Measurements from ENCODE around the gene CBL. TPM values are rescaled to one million over a fixed set of nuclear protein-coding genes. Genes with fewer than 3 reads are reported as not detected.

CBL gene
- total and polyA plus RNA-seq, 2 experiments from 2014 or later = 31.6 to 67.6 TPM

DNA sequence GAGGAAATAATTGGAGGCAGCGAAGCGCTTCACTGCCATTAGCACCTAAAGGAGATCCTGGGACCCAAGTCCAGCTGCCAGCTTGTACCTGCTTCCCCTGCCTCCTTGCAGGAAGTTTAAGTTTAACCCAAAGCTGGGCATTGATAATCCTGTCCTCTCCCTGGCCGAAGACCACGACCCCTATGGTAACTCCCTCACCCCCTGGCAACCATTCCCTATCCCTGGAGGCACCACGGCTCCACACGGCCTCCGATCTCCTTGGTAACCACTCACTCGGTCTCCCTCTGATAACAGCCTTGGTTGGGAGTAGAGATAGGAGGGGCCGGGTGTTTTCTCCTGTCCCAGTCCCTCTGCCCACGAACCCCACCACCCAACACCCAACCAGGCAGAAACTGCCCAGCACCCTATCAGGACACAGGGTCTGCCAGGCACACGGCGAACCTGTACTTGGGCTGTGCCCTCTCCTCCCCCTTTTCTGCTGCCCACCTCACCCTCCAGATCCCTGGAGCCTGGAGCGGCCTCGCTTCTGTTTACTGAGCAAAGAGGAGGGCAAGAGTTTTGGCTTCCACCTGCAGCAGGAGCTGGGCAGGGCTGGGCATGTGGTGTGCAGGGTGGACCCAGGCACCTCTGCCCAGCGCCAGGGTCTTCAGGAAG, 20.0 kb upstream of the CBL start:
- Histone ChIP-seq H3K9me2 (ENCODE audit: insufficient read depth) (no peaks in the 10 kb centered on the region), H2AFZ (no peak overlapping the region), H3K27ac (ENCODE audit: low read depth) (no peak overlapping the region), H3K36me3 (ENCODE audit: insufficient read depth) (no peaks in the 10 kb centered on the region), H3K4me1 (ENCODE audit: insufficient read depth) (no peaks in the 10 kb centered on the region), H3K4me3 (no peak overlapping the region), H3K27me3 (ENCODE audit: insufficient read depth) (no peaks in the 10 kb centered on the region), H4K20me1 (replicated peaks; ENCODE audit: insufficient read depth) (no peaks in the 10 kb centered on the region), H3F3A (replicated peaks; ENCODE audit: low read depth) (no peaks in the 10 kb centered on the region), H3K79me2 (replicated peaks; ENCODE audit: insufficient read depth) (no peaks in the 10 kb centered on the region), H3K4me2 (no peak overlapping the region)
- H3K9me3 Mint-ChIP-seq = no peaks in the 10 kb centered on the region
- DNase-seq (ENCODE audit: low spot score) (no peak), ATAC-seq (no peak)
- no peak for TF ChIP-seq ZNF331 (CRISPR knock-in tag; IDR thresholded peaks at IDR 0.05; ENCODE audit: low read depth)
- TF ChIP-seq NANOG (IDR thresholded peaks at IDR 0.05; ENCODE audit: borderline replicate concordance) = no peak
- no peak for TF ChIP-seq CREB1 (CRISPR knock-in tag; IDR thresholded peaks at IDR 0.05; ENCODE audit: low read depth)
- TF ChIP-seq ZNF114 (CRISPR knock-in tag; IDR thresholded peaks at IDR 0.05) = no peak
- TF ChIP-seq EZH2 (IDR thresholded peaks at IDR 0.05; ENCODE audit: low read depth, unreplicated experiment) = no peak
- TF ChIP-seq JUNB (IDR thresholded peaks at IDR 0.05; ENCODE audit: unreplicated experiment) = no peak
- no peak for TF ChIP-seq STAT1 (IDR thresholded peaks at IDR 0.05; ENCODE audit: unreplicated experiment)
- H3K36me3 Mint-ChIP-seq (ENCODE audit: low read depth) = no peaks in the 10 kb centered on the region
- H3K27ac Mint-ChIP-seq = no peak overlapping the region
- H3K4me3 Mint-ChIP-seq = no peak overlapping the region
- H3K4me1 Mint-ChIP-seq = no peaks in the 10 kb centered on the region
- H3K27me3 Mint-ChIP-seq (ENCODE audit: insufficient read depth, low read depth, poor library complexity) = peaks cover 13% of the 10 kb centered on the region

DNA sequence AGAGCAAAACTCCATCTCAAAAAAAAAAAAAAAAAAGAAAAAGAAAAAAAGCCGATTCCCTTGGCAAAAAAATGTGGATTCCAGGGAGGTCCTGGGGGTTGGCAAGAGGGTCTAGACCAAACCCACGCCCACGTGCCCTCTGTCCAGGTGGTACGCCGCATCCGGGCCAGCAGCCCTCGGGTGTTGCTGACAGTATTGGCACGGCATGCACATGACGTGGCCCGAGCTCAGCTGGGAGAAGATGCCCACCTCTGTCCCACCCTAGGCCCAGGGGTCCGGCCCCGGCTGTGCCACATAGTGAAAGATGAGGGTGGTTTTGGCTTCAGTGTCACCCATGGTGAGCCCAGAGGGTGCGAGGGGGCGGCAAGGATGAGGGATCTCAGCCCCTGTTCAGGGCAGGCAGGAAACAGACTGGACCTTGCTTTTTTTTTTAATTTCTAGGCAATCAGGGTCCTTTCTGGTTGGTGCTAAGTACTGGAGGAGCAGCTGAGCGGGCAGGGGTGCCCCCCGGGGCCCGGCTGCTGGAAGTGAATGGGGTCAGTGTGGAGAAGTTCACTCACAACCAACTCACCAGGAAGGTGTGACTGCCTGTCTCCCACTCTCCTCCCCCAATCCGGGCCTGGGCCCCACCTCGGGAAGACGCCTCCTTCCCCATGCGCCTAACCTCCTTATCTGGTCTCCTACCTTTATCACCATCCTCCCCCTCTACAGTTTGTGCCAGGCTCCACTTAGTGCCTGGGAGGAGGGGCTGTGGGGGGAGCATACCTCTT, 18.8 kb upstream of the CBL start:
- H3F3A ChIP-seq (replicated peaks; ENCODE audit: low read depth) = no peaks in the 10 kb centered on the region
- no peak for ATAC-seq
- H3K9me2 ChIP-seq (ENCODE audit: insufficient read depth) = no peaks in the 10 kb centered on the region
- H3K27ac ChIP-seq (ENCODE audit: low read depth) = no peak overlapping the region
- no peak overlapping the region for H3K4me3 ChIP-seq
- peaks cover 13% of the 10 kb centered on the region for H3K27me3 Mint-ChIP-seq (ENCODE audit: insufficient read depth, low read depth, poor library complexity)
- H3K27ac Mint-ChIP-seq = no peak overlapping the region
- no peaks in the 10 kb centered on the region for H3K4me1 Mint-ChIP-seq
- H3K4me1 ChIP-seq (ENCODE audit: insufficient read depth) = no peaks in the 10 kb centered on the region
- H3K9me3 Mint-ChIP-seq = no peaks in the 10 kb centered on the region
- H4K20me1 ChIP-seq (replicated peaks; ENCODE audit: insufficient read depth) = no peaks in the 10 kb centered on the region
- no peaks in the 10 kb centered on the region for H3K27me3 ChIP-seq (ENCODE audit: insufficient read depth)
- no peak overlapping the region for H3K4me3 Mint-ChIP-seq
- no peak overlapping the region for H3K4me2 ChIP-seq
- no peak overlapping the region for H2AFZ ChIP-seq
- H3K36me3 ChIP-seq (ENCODE audit: insufficient read depth) = no peaks in the 10 kb centered on the region
- no peaks in the 10 kb centered on the region for H3K79me2 ChIP-seq (replicated peaks; ENCODE audit: insufficient read depth)
- DNase-seq (ENCODE audit: low spot score) = no peak
- H3K36me3 Mint-ChIP-seq (ENCODE audit: low read depth) = no peaks in the 10 kb centered on the region
- TF ChIP-seq EZH2 (IDR thresholded peaks at IDR 0.05; ENCODE audit: low read depth, unreplicated experiment) (no peak), JUNB (IDR thresholded peaks at IDR 0.05; ENCODE audit: unreplicated experiment) (no peak), CREB1 (CRISPR knock-in tag; IDR thresholded peaks at IDR 0.05; ENCODE audit: low read depth) (no peak), EZH2phosphoT487 (IDR thresholded peaks at IDR 0.05; ENCODE audit: unreplicated experiment) (no peak), STAT1 (IDR thresholded peaks at IDR 0.05; ENCODE audit: unreplicated experiment) (no peak), POLR2AphosphoS5 (IDR thresholded peaks at IDR 0.05; ENCODE audit: low read depth) (no peak), ZNF114 (CRISPR knock-in tag; IDR thresholded peaks at IDR 0.05) (no peak), NANOG (IDR thresholded peaks at IDR 0.05; ENCODE audit: borderline replicate concordance) (no peak), ZNF331 (CRISPR knock-in tag; IDR thresholded peaks at IDR 0.05; ENCODE audit: low read depth) (no peak)
- TF ChIP-seq, protein P1, sequence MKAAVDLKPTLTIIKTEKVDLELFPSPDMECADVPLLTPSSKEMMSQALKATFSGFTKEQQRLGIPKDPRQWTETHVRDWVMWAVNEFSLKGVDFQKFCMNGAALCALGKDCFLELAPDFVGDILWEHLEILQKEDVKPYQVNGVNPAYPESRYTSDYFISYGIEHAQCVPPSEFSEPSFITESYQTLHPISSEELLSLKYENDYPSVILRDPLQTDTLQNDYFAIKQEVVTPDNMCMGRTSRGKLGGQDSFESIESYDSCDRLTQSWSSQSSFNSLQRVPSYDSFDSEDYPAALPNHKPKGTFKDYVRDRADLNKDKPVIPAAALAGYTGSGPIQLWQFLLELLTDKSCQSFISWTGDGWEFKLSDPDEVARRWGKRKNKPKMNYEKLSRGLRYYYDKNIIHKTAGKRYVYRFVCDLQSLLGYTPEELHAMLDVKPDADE (IDR thresholded peaks at IDR 0.05) = no peak
- TF ChIP-seq, protein P2, sequence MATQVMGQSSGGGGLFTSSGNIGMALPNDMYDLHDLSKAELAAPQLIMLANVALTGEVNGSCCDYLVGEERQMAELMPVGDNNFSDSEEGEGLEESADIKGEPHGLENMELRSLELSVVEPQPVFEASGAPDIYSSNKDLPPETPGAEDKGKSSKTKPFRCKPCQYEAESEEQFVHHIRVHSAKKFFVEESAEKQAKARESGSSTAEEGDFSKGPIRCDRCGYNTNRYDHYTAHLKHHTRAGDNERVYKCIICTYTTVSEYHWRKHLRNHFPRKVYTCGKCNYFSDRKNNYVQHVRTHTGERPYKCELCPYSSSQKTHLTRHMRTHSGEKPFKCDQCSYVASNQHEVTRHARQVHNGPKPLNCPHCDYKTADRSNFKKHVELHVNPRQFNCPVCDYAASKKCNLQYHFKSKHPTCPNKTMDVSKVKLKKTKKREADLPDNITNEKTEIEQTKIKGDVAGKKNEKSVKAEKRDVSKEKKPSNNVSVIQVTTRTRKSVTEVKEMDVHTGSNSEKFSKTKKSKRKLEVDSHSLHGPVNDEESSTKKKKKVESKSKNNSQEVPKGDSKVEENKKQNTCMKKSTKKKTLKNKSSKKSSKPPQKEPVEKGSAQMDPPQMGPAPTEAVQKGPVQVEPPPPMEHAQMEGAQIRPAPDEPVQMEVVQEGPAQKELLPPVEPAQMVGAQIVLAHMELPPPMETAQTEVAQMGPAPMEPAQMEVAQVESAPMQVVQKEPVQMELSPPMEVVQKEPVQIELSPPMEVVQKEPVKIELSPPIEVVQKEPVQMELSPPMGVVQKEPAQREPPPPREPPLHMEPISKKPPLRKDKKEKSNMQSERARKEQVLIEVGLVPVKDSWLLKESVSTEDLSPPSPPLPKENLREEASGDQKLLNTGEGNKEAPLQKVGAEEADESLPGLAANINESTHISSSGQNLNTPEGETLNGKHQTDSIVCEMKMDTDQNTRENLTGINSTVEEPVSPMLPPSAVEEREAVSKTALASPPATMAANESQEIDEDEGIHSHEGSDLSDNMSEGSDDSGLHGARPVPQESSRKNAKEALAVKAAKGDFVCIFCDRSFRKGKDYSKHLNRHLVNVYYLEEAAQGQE (IDR thresholded peaks at IDR 0.05; ENCODE audit: unreplicated experiment) = no peak
- TF ChIP-seq, protein P3, sequence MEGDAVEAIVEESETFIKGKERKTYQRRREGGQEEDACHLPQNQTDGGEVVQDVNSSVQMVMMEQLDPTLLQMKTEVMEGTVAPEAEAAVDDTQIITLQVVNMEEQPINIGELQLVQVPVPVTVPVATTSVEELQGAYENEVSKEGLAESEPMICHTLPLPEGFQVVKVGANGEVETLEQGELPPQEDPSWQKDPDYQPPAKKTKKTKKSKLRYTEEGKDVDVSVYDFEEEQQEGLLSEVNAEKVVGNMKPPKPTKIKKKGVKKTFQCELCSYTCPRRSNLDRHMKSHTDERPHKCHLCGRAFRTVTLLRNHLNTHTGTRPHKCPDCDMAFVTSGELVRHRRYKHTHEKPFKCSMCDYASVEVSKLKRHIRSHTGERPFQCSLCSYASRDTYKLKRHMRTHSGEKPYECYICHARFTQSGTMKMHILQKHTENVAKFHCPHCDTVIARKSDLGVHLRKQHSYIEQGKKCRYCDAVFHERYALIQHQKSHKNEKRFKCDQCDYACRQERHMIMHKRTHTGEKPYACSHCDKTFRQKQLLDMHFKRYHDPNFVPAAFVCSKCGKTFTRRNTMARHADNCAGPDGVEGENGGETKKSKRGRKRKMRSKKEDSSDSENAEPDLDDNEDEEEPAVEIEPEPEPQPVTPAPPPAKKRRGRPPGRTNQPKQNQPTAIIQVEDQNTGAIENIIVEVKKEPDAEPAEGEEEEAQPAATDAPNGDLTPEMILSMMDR (conservative IDR thresholded peaks at IDR 0.05; ENCODE audit: low read depth in 2 of 2) = no peak

All from GM23338 (cell line).